Prostate gland (tissue), 2 donors: ENCODE results near the gene CLSTN3.

ENCODE experiments used
- POLR2A ChIP-seq: fragments of 450-650 bp; IDR thresholded peaks from one replicate; pipeline ENCODE4 v1.6.1; 2016; ENCODE audit warnings: antibody characterized with exemption, mild to moderate bottlenecking
- TF ChIP-seq, protein P1 (sequence below), 4 experiments: fragments of 200-600 bp in 2 of 4; fragments of 450-650 bp in 2 of 4; sonication (generic) in 2 of 4; IDR thresholded peaks; 1 replicate in 3 of 4; 2 replicates in 1 of 4; pipeline ENCODE4 v1.5.1; 2016 to 2019; ENCODE audit warnings: antibody characterized with exemption in 4 of 4, mild to moderate bottlenecking in 2 of 4, moderate library complexity in 2 of 4

DNA sequence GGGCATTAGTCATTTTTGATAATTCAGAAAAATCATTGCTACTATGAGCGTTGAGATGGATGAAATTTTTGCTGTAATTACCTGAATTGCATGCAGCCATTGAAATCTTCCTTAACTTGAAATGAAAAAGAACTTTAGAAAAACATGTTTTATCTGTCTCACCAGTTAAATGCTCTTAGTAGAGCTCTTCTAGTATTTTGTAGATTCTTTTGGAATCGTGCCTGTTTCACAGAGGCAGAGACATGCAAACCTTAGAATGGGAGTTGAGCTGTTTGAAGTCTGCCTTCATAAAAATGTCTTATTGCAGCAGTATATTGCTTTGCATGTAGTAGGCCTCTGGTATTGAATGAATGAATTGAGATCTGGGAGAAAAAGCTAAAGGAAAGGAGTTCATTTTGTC lies 63.5 kb downstream of the CLSTN3 start:
- TF ChIP-seq POLR2A = no peak
- TF ChIP-seq, protein P1, sequence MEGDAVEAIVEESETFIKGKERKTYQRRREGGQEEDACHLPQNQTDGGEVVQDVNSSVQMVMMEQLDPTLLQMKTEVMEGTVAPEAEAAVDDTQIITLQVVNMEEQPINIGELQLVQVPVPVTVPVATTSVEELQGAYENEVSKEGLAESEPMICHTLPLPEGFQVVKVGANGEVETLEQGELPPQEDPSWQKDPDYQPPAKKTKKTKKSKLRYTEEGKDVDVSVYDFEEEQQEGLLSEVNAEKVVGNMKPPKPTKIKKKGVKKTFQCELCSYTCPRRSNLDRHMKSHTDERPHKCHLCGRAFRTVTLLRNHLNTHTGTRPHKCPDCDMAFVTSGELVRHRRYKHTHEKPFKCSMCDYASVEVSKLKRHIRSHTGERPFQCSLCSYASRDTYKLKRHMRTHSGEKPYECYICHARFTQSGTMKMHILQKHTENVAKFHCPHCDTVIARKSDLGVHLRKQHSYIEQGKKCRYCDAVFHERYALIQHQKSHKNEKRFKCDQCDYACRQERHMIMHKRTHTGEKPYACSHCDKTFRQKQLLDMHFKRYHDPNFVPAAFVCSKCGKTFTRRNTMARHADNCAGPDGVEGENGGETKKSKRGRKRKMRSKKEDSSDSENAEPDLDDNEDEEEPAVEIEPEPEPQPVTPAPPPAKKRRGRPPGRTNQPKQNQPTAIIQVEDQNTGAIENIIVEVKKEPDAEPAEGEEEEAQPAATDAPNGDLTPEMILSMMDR (IDR thresholded peaks at IDR 0.05) = no peak
